K562 (cell line): Measurements from ENCODE around the gene MRPL30. TPM values are rescaled to one million over a fixed set of nuclear protein-coding genes. Genes with fewer than 3 reads are reported as not detected.

Experiments used
- BHLHE40 ChIP-seq: IDR thresholded peaks from 2 replicates; pipeline ENCODE4 v1.6.1; 2011; ENCODE audit warnings: low read length, improper control_type of control experiment
- BRD9 ChIP-seq: fragments of 450-650 bp; IDR thresholded peaks from 2 replicates; pipeline ENCODE4 v1.6.1; 2018; ENCODE audit warnings: low read depth; ENCODE audit not compliant: partially characterized antibody
- C11orf30 ChIP-seq: fragments of 450-650 bp; IDR thresholded peaks from 2 replicates; pipeline ENCODE4 v1.6.1; 2016; ENCODE audit warnings: low read depth, mild to moderate bottlenecking
- CGGBP1 ChIP-seq: fragments of 250-450 bp; sonication (Bioruptor Pico); IDR thresholded peaks from 2 replicates; pipeline ENCODE4 v1.9.0; 2021; ENCODE audit warnings: mild to moderate bottlenecking
- E2F1 ChIP-seq: sonication (generic); formaldehyde crosslinking; IDR thresholded peaks from 2 replicates; pipeline ENCODE4 v1.8.1; 2023; ENCODE audit warnings: mild to moderate bottlenecking, missing genetic modification reagents, moderate library complexity
- ERF ChIP-seq: fragments of 450-650 bp; formaldehyde crosslinking; IDR thresholded peaks from 2 replicates; pipeline ENCODE4 v1.4.0; 2020; ENCODE audit warnings: mild to moderate bottlenecking, mixed read lengths
- GABPB2 ChIP-seq: fragments of 250-450 bp; sonication (Bioruptor Pico); conservative IDR thresholded peaks from 2 replicates; pipeline ENCODE4 v1.5.1; 2021; ENCODE audit warnings: mild to moderate bottlenecking
- GMEB1 ChIP-seq: fragments of 250-450 bp; sonication (Bioruptor Pico); IDR thresholded peaks from 2 replicates; pipeline ENCODE4 v1.4.0; 2020; ENCODE audit warnings: mild to moderate bottlenecking
- GTF2F1 ChIP-seq: IDR thresholded peaks from 2 replicates; pipeline ENCODE4 v1.6.1; 2011; ENCODE audit warnings: low read depth, low read length, improper control_type of control experiment
- HINFP ChIP-seq: fragments of 450-650 bp; conservative IDR thresholded peaks from 2 replicates; pipeline ENCODE4 v1.6.1; 2016; ENCODE audit warnings: missing genetic modification characterization, low read depth, mild to moderate bottlenecking, control low read depth, missing compliant biosample characterization
- ILK ChIP-seq: fragments of 450-650 bp; IDR thresholded peaks from 2 replicates; pipeline ENCODE4 v1.6.1; 2016; ENCODE audit warnings: missing genetic modification characterization, low read depth, mild to moderate bottlenecking, missing compliant biosample characterization, moderate library complexity, borderline replicate concordance
- LEF1 ChIP-seq: fragments of 450-650 bp; IDR thresholded peaks from 2 replicates; pipeline ENCODE4 v1.6.1; 2016; ENCODE audit warnings: mild to moderate bottlenecking
- MYNN ChIP-seq, 2 experiments: sonication (generic); formaldehyde crosslinking in 1 of 2; IDR thresholded peaks; 2 replicates each; pipeline versions ENCODE4 v1.5.0 to v1.6.1; 2016 to 2020; ENCODE audit warnings: antibody characterized with exemption in 1 of 2, missing genetic modification reagents in 1 of 2
- POLR2G ChIP-seq: fragments of 200-400 bp; formaldehyde crosslinking; IDR thresholded peaks from 2 replicates; pipeline ENCODE4 v1.6.1; 2017; ENCODE audit warnings: low read depth, mild to moderate bottlenecking, antibody characterized with exemption, low read length, moderate library complexity
- RFX1 ChIP-seq: fragments of 450-650 bp; IDR thresholded peaks from 2 replicates; pipeline ENCODE4 v1.6.1; 2016; ENCODE audit warnings: mild to moderate bottlenecking, moderate library complexity
- TSHZ1 ChIP-seq: fragments of 250-450 bp; sonication (Bioruptor Pico); IDR thresholded peaks from 2 replicates; pipeline ENCODE4 v1.4.0; 2020; ENCODE audit warnings: mild to moderate bottlenecking, moderate library complexity
- WHSC1 ChIP-seq: IDR thresholded peaks from one replicate; pipeline ENCODE4 v1.6.1; 2012; ENCODE audit warnings: low read length, control low read depth, inconsistent platforms
- ZNF764 ChIP-seq: fragments of 250-450 bp; sonication (Bioruptor Pico); IDR thresholded peaks from 2 replicates; pipeline ENCODE4 v1.4.0; 2020; ENCODE audit warnings: low read depth, mild to moderate bottlenecking, moderate library complexity
- polyA plus RNA-seq, 8 experiments: library from polyadenylated mRNA; depleted of rRNA in 4 of 8; stranded (reverse) in 5 of 8; unstranded in 3 of 8; fragments of >200 nt; fragmentation: Nextera tagmentation in 2 of 8; fragmentation: Illumina TruSeq in 1 of 8; extraction: Ambion mirVana in 2 of 8; extraction: Trizol in 1 of 8; gene quantifications; 2 replicates each; pipeline versions ENCODE4 v1.2.1 to v1.2.3, GENCODE V29; 2011 to 2014; ENCODE audit warnings: inconsistent platforms in 1 of 8, missing spikeins in 1 of 8
- total RNA-seq, 7 experiments: library from RNA; depleted of rRNA in 6 of 7; stranded (reverse); fragments of >200 nt in 6 of 7; fragmentation: Illumina TruSeq in 2 of 7; extraction: Trizol in 2 of 7; gene quantifications; 2 replicates each; pipeline versions ENCODE4 v1.2.1 to v1.2.3, GENCODE V29; 2011 to 2021; ENCODE audit warnings: low replicate concordance in 1 of 7

The MRPL30 gene
- total and polyA plus RNA-seq, 9 of the 15 experiments (the other 6 are each of a cell fraction or from before 2014, with no cell fraction given) = 63.3 to 130 (median 87.0) TPM

- TF ChIP-seq E2F1 (no peak), MYNN (IDR thresholded peaks at IDR 0.05) (0 out of 2 replicates have a peak, but pooled peaks have one; percentile 13), MYNN (CRISPR knock-in tag; IDR thresholded peaks at IDR 0.05) (no peak), HINFP (tag) (no peak), GMEB1 (CRISPR knock-in tag) (peak; percentile 71), GTF2F1 (peak; percentile 90; the same call in 1 of the 2 replicates), ZNF764 (CRISPR knock-in tag) (0 out of 2 replicates have a peak, but pooled peaks have one; percentile 36), GABPB2 (CRISPR knock-in tag) (no peak), WHSC1 (no peak), LEF1 (peak; percentile 74), BRD9 (no peak), ILK (tag) (no peak), C11orf30 (peak; percentile 96), BHLHE40 (peak; percentile 32; the same call in 1 of the 2 replicates), RFX1 (no peak), ERF (CRISPR knock-in tag) (no peak), CGGBP1 (CRISPR knock-in tag) (0 out of 2 replicates have a peak, but pooled peaks have one; percentile 7), POLR2G (peak; percentile 85), TSHZ1 (no peak)
Observed at GRCh38 chr2:99180755-99181623, at the start of gene MRPL30, which contains the start of gene MITD1 (continued).
